Naive thymus-derived CD8-positive, alpha-beta T cell (primary cell): Measurements from ENCODE around the gene ARMH2. TPM values are rescaled to one million over a fixed set of nuclear protein-coding genes. Genes with fewer than 3 reads are reported as not detected.

ENCODE experiments used
- ATAC-seq, 2 donors: fragments of 150-1000 bp; cut with Tn5 transposase in 1 of 2; sonication (Bioruptor Pico), chemical (Tn5 transposase) in 1 of 2; 1 replicate in 1 of 2; 2 replicates in 1 of 2; pipeline ENCODE4 v1.10.0; 2021; ENCODE audit warnings: mild to moderate bottlenecking in 2 of 2, moderate library complexity in 2 of 2
- POLR2A ChIA-PET: fragments of 350-600 bp; sonication (Branson Sonifier 250); formaldehyde crosslinking; loops from one replicate; lab custom pipeline; 2021; ENCODE audit warnings: antibody characterized with exemption; lab: Charles Lee
- DNase-seq, 10 donors: peaks; one replicate each; pipeline versions ENCODE4 v3.0.0 to v3.0.0-alpha.2; 2020 to 2022
- H3K27ac Mint-ChIP-seq, 10 donors: one replicate each; pipeline ENCODE4 v1.8.0; 2020 to 2022; ENCODE audit warnings: mild to moderate bottlenecking in 10 of 10, mixed read lengths in 10 of 10, moderate library complexity in 4 of 10, inconsistent platforms in 1 of 10
- H3K27me3 Mint-ChIP-seq, 5 donors: one replicate each; pipeline ENCODE4 v1.8.0; 2021 to 2022; ENCODE audit warnings: mixed read lengths in 5 of 5
- H3K36me3 Mint-ChIP-seq, 3 donors: one replicate each; pipeline ENCODE4 v1.8.0; 2020 to 2022; ENCODE audit warnings: mixed read lengths in 3 of 3, mild to moderate bottlenecking in 2 of 3, inconsistent platforms in 1 of 3
- H3K4me1 Mint-ChIP-seq, 4 donors: one replicate each; pipeline ENCODE4 v1.8.0; 2021 to 2022; ENCODE audit warnings: mixed read lengths in 4 of 4
- H3K4me3 Mint-ChIP-seq, 10 donors: one replicate each; pipeline ENCODE4 v1.8.0; 2020 to 2022; ENCODE audit warnings: mild to moderate bottlenecking in 10 of 10, mixed read lengths in 10 of 10, moderate library complexity in 6 of 10, inconsistent platforms in 1 of 10
- H3K9me3 Mint-ChIP-seq, 9 donors: one replicate each; pipeline ENCODE4 v1.8.0; 2020 to 2022; ENCODE audit warnings: mixed read lengths in 9 of 9, mild to moderate bottlenecking in 3 of 9, inconsistent platforms in 1 of 9, moderate library complexity in 1 of 9
- polyA plus RNA-seq, 3 donors: library from polyadenylated mRNA; unstranded; fragments of 300-500 nt; fragmentation: Illumina TruSeq; gene quantifications; one replicate each; pipeline ENCODE4 v1.2.3, GENCODE V29; 2021
- total RNA-seq, 8 experiments: library from RNA in 2 of 8; stranded (reverse) in 2 of 8; gene quantifications; one replicate each; pipeline ENCODE4 v1.2.3 and lab custom pipeline; 2021 to 2026

Gene ARMH2
- total and polyA plus RNA-seq, 5 experiments from 2014 or later: 0.26 to 7.1 (median 2.4) TPM; not detected in 1

GRCh38 chr6:24832794-24833193 lies 34.1 kb upstream of the ARMH2 start:
- POLR2A ChIA-PET: interaction anchor here (0.6 to 1.3 kb wide), 2 partner anchors 15 to 173 kb away, joined by 4 to 5 read pairs; no protein-coding TSS in a partner anchor
- H3K4me1 Mint-ChIP-seq: peaks cover 6 to 54% (median 42%) of the 10 kb centered on the region in 4 donors

GRCh38 chr6:24831771-24832716 lies 33.3 kb upstream of the ARMH2 start:
- Mint-ChIP-seq H3K27me3 (no peaks in the 10 kb centered on the region), H3K27ac (peak overlapping the region; percentile 8 to 83 (median 71)), H3K4me1 (peaks cover 8 to 58% (median 46%) of the 10 kb centered on the region in 4 donors), H3K36me3 (peaks cover 21 to 98% (median 55%) of the 10 kb centered on the region in 3 donors), H3K4me3 (peak overlapping the region in 1 of 10 donors; percentile 39), H3K9me3 (no peaks in the 10 kb centered on the region)
- DNase-seq: no peak
- POLR2A ChIA-PET: interaction anchor here (0.6 kb wide), 1 partner anchor 15 kb away, joined by 5 read pairs; no protein-coding TSS in a partner anchor
- ATAC-seq: no peak

More at GRCh38 chr6:24832794-24833193, 34.1 kb upstream of the ARMH2 start:
- Mint-ChIP-seq H3K4me3 (peak overlapping the region in 1 of 10 donors; percentile 39), H3K9me3 (no peaks in the 10 kb centered on the region), H3K27me3 (no peaks in the 10 kb centered on the region), H3K27ac (peak overlapping the region in 9 of 10 donors; percentile 9 to 83 (median 66)), H3K36me3 (peaks cover 21 to 98% (median 50%) of the 10 kb centered on the region in 3 donors)
- DNase-seq: no peak
- no peak for ATAC-seq

GRCh38 chr6:24829657-24830056 lies 30.9 kb upstream of the ARMH2 start:
- Mint-ChIP-seq H3K27me3 (no peaks in the 10 kb centered on the region), H3K27ac (peak overlapping the region in 7 of 10 donors; percentile 26 to 76 (median 61)), H3K36me3 (peaks cover 21 to 99% (median 50%) of the 10 kb centered on the region in 3 donors), H3K4me1 (peaks cover 10 to 42% (median 32%) of the 10 kb centered on the region in 4 donors), H3K4me3 (peak overlapping the region in 1 of 10 donors; percentile 22), H3K9me3 (no peaks in the 10 kb centered on the region)
- no peak for ATAC-seq
- no peak for DNase-seq
- POLR2A ChIA-PET: interaction anchor here (1.8 kb wide), 1 partner anchor 11 kb away, joined by 3 read pairs; no protein-coding TSS in a partner anchor

DNA sequence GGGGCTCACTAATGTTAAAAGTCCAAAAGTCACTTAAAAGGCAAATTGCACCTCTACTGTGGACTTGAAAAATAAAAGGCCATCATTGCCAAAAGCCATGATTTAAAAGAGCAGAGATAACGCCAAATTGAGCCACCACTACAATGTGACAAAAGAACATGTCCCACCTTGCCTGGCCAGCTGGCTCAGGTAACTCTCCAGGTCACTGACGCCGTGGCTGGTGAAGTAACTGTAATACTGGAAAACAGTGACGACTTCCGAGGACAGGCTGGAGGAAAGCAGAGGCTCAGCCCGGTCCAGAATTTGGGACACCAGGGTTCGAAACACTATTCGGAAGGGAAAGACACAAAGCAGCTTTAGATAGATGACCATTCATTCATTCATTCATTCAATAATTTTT lies 29.3 kb upstream of the ARMH2 start:
- Mint-ChIP-seq H3K36me3 (peaks cover 16 to 99% (median 49%) of the 10 kb centered on the region in 3 donors), H3K4me3 (peak overlapping the region in 1 of 10 donors; percentile 45), H3K27ac (peak overlapping the region; percentile 15 to 79 (median 70)), H3K4me1 (peaks cover 7 to 33% (median 24%) of the 10 kb centered on the region in 4 donors), H3K27me3 (no peaks in the 10 kb centered on the region), H3K9me3 (no peaks in the 10 kb centered on the region)
- POLR2A ChIA-PET: interaction anchor here (0.6 to 2.0 kb wide), 3 partner anchors 15 to 199 kb away, joined by 4 to 5 read pairs (median 4); no protein-coding TSS in a partner anchor
- no peak for DNase-seq
- no peak for ATAC-seq

DNA sequence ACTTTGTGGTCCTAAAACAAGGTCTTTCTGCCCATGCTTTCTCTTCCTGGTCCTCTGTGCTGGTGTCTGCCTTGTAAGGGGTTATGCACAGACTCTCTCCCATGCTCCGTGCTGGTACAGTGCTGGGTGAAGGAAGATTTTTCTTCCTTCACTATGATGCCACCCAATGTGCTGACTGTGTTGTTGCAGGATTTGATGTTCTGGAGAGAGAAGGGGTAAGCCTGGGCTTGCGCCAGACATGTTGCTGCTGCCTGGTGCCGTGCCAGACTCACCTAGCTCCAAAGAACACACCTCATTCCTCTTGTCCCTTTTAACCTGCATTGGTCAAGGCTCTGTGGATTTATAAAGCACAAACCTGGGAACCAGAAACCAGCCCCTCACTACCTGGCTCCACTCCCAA lies 28.4 kb upstream of the ARMH2 start:
- no peak for ATAC-seq

GRCh38 chr6:24825130-24825630 lies 26.5 kb upstream of the ARMH2 start:
- Mint-ChIP-seq H3K27ac (peak overlapping the region in 9 of 10 donors; percentile 12 to 80 (median 52)), H3K27me3 (no peaks in the 10 kb centered on the region), H3K4me1 (peaks cover 7 to 32% (median 24%) of the 10 kb centered on the region in 4 donors), H3K36me3 (peaks cover 6 to 97% (median 44%) of the 10 kb centered on the region in 3 donors), H3K4me3 (peak overlapping the region in 1 of 10 donors; percentile 10), H3K9me3 (no peaks in the 10 kb centered on the region)
- DNase-seq (no peak), ATAC-seq (no peak)
- POLR2A ChIA-PET: no interaction called here

More for the DNA sequence above, 28.4 kb upstream of the ARMH2 start:
- Mint-ChIP-seq H3K9me3 (no peaks in the 10 kb centered on the region), H3K4me1 (peaks cover 7 to 29% (median 22%) of the 10 kb centered on the region in 4 donors), H3K36me3 (peaks cover 11 to 98% (median 48%) of the 10 kb centered on the region in 3 donors), H3K27ac (peak overlapping the region; percentile 69 to 91 (median 74)), H3K27me3 (no peaks in the 10 kb centered on the region), H3K4me3 (peak overlapping the region in 1 of 10 donors; percentile 45)
- DNase-seq: no peak
- POLR2A ChIA-PET: interaction anchor here (1.1 to 2.0 kb wide), 2 partner anchors 15 to 199 kb away, joined by 4 to 5 read pairs; no protein-coding TSS in a partner anchor

DNA sequence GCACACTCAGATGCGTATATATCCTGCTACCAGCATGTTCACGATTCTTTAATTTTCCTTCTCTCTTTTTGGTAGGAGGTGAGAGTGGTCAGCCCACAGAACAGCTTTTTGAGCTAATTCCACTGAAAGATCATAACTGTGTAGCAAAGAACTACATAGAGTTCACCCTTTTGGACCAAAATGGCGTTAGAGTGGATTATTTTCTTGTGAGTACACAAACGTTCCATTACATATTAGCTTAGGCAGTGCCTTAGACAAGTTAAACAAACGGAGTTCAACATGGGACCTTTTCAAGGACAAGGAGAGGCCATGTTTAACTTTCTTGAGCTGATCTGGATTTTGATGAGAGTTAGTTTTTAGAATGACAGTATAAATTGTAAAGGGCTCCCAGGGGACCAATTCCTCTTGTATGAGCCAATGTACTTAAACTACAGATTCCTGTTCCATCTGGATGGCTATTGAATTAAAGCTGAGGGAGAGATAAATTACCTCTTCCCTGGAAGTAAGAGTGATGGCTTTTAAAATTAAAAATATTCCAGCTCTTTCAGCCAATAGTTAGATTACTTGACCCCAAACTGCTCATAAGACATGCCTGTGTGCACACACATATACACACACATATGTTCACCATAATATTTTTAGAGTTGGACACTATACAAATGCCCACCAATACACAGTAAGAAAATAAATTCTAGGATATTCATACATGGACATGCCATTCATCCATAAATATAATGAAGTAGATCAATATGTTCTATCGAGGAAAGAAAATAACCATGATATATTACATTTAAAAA lies 25.6 kb upstream of the ARMH2 start:
- POLR2A ChIA-PET: interaction anchor here (0.7 to 1.6 kb wide), 4 partner anchors 10 to 194 kb away, joined by 3 to 10 read pairs (median 4); no protein-coding TSS in a partner anchor
- H3K4me1 Mint-ChIP-seq: peaks cover 7 to 30% (median 24%) of the 10 kb centered on the region in 4 donors
- H3K9me3 Mint-ChIP-seq: no peaks in the 10 kb centered on the region
- peak overlapping the region in 1 of 10 donors; percentile 7 for H3K4me3 Mint-ChIP-seq
- ATAC-seq (no peak), DNase-seq (no peak)
- H3K27me3 Mint-ChIP-seq: no peaks in the 10 kb centered on the region
- peak overlapping the region in 9 of 10 donors; percentile 15 to 75 (median 34) for H3K27ac Mint-ChIP-seq
- peaks cover 6 to 94% (median 44%) of the 10 kb centered on the region in 3 donors for H3K36me3 Mint-ChIP-seq

GRCh38 chr6:24823185-24823584 lies 24.5 kb upstream of the ARMH2 start:
- POLR2A ChIA-PET: interaction anchor here (1.0 to 1.6 kb wide), 4 partner anchors 11 to 18 kb away, joined by 3 to 10 read pairs (median 4); no protein-coding TSS in a partner anchor
- no peak overlapping the region for H3K4me3 Mint-ChIP-seq
- ATAC-seq: no peak

DNA sequence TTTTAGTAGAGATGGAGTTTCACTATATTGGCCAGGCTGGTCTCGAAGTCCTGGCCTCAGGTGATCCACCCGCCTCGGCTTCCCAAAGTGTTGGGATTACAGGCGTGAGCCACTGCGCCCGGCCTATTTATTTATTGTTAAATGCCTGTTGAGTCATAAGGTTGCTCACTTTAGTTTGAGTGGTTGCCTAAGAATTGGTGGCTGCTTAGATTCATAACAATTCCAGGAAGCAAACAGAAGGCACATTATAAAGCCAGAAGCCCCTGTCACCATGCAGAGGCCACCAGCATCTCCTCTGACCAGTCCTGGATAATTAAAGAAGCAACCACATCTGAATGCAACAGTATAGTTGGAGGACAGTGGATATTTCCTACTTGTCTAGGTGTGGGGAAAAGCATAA lies 24.0 kb upstream of the ARMH2 start:
- DNase-seq (no peak), ATAC-seq (no peak)
- POLR2A ChIA-PET: interaction anchor here (1.0 to 1.6 kb wide), 3 partner anchors 12 to 18 kb away, joined by 3 to 10 read pairs (median 4); no protein-coding TSS in a partner anchor
- Mint-ChIP-seq H3K9me3 (no peaks in the 10 kb centered on the region), H3K4me1 (peaks cover 8 to 26% (median 19%) of the 10 kb centered on the region in 4 donors), H3K27ac (peak overlapping the region in 4 of 10 donors; percentile 40 to 79 (median 56)), H3K27me3 (no peaks in the 10 kb centered on the region), H3K4me3 (no peak overlapping the region), H3K36me3 (peaks cover 6 to 95% (median 47%) of the 10 kb centered on the region in 3 donors)

More at GRCh38 chr6:24823185-24823584, 24.5 kb upstream of the ARMH2 start:
- Mint-ChIP-seq H3K9me3 (no peaks in the 10 kb centered on the region), H3K27me3 (no peaks in the 10 kb centered on the region), H3K4me1 (peaks cover 9 to 30% (median 23%) of the 10 kb centered on the region in 4 donors), H3K36me3 (peaks cover 11 to 95% (median 50%) of the 10 kb centered on the region in 3 donors), H3K27ac (peak overlapping the region in 4 of 10 donors; percentile 25 to 70 (median 44))
- no peak for DNase-seq

DNA sequence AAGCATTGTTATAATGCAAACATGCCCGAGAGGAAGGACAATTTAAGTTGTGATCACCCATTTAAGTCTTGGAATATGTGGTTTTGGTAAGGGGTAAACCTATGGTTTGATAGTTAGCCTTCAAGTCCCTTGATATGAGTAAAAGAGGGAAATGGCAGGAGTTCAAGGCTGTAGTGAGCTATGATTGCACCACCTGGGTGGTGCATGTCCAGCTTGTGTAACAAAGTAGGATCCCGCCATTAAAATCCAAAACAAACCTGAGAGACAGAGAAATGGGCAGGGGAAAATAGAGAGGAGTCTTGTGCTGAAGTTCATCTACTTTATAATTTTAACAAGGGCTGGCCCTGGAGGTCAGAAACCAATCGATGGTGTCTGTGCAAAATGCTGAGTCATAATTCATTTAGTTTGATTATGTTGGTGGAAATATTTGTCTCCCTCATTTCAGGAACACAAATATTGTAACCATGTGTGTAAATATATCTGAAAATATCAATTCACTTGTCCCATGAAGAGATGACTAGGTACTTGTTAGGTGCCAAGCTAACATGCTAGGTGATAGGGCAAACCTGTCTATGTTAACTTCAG lies 23.2 kb upstream of the ARMH2 start:
- peaks cover 5 to 90% (median 41%) of the 10 kb centered on the region in 3 donors for H3K36me3 Mint-ChIP-seq
- H3K4me3 Mint-ChIP-seq: peak overlapping the region in 1 of 10 donors; percentile 50
- H3K27me3 Mint-ChIP-seq: no peaks in the 10 kb centered on the region
- DNase-seq: no peak
- no peaks in the 10 kb centered on the region for H3K9me3 Mint-ChIP-seq
- peaks cover 6 to 20% (median 15%) of the 10 kb centered on the region in 4 donors for H3K4me1 Mint-ChIP-seq
- POLR2A ChIA-PET: no interaction called here
- peak overlapping the region; percentile 7 to 82 (median 62) for H3K27ac Mint-ChIP-seq
- ATAC-seq: no peak

GRCh38 chr6:24818346-24818745 lies 19.6 kb upstream of the ARMH2 start:
- POLR2A ChIA-PET: interaction anchor here (0.6 to 1.2 kb wide), 4 partner anchors 12 to 94 kb away, joined by 3 to 5 read pairs (median 4); no protein-coding TSS in a partner anchor
- H3K27ac Mint-ChIP-seq: peak overlapping the region in 8 of 10 donors; percentile 22 to 80 (median 49)
- ATAC-seq: no peak
- H3K36me3 Mint-ChIP-seq: peaks cover 5 to 55% (median 26%) of the 10 kb centered on the region in 3 donors
- no peak for DNase-seq
- H3K9me3 Mint-ChIP-seq: no peaks in the 10 kb centered on the region
- peaks cover 3 to 11% (median 6%) of the 10 kb centered on the region in 4 donors for H3K4me1 Mint-ChIP-seq
- no peak overlapping the region for H3K4me3 Mint-ChIP-seq
- no peaks in the 10 kb centered on the region for H3K27me3 Mint-ChIP-seq
